OCI-LY7 (cell line): ENCODE measurements around the gene ACKR4. TPM values are rescaled to one million over a fixed set of nuclear protein-coding genes. Genes with fewer than 3 reads are reported as not detected.
A peak's percentile ranks its signal among the peaks of the same experiment; 100 is the strongest.
"Not testable (repeated sequence)": the region's sequence is repeated elsewhere in the genome, so short reads cannot be mapped to it uniquely, and the experiment has no call there.

ENCODE experiments used
- BruUV-seq: library from RNA; stranded (reverse); fragments of 400-500 nt; replicated peaks from 2 replicates; lab custom pipeline; 2021; lab: Mats Ljungman, UMichigan
- CTCF ChIA-PET: fragments of 300-600 bp; sonication (Branson Sonifier 250); formaldehyde crosslinking; loops from one replicate; lab custom pipeline; 2022; ENCODE audit warnings: antibody characterized with exemption; ENCODE audit not compliant: unreplicated experiment; lab: Charles Lee
- POLR2A ChIA-PET: fragments of 300-600 bp; sonication (Branson Sonifier 250); formaldehyde crosslinking; loops from one replicate; lab custom pipeline; 2022; ENCODE audit warnings: antibody characterized with exemption; lab: Charles Lee
- DNase-seq: peaks from one replicate; pipeline ENCODE4 v3.0.0-alpha.2; 2015; ENCODE audit warnings: low spot score
- H2AFZ ChIP-seq: fragments of 200-600 bp; sonication (generic), shearing (Covaris generic); 2 replicates; pipeline ENCODE4 v1.6.1; 2014; ENCODE audit warnings: mild to moderate bottlenecking, antibody characterized with exemption, low read length, moderate library complexity
- H3K27ac ChIP-seq: fragments of 200-600 bp; sonication (generic); 2 replicates; pipeline ENCODE4 v1.5.1; 2014; ENCODE audit warnings: mixed run types, low read depth, mild to moderate bottlenecking, moderate library complexity, low read length, inconsistent platforms; ENCODE audit not compliant: poor library complexity, severe bottlenecking
- H3K36me3 ChIP-seq: fragments of 200-600 bp; sonication (generic); 2 replicates; pipeline ENCODE4 v1.6.1; 2014; ENCODE audit warnings: mild to moderate bottlenecking, antibody characterized with exemption, low read length, moderate library complexity, mixed read lengths; ENCODE audit not compliant: insufficient read depth
- H3K4me1 ChIP-seq: fragments of 200-600 bp; sonication (generic); 2 replicates; pipeline ENCODE4 v1.5.1; 2014; ENCODE audit warnings: mild to moderate bottlenecking, low read length; ENCODE audit not compliant: insufficient read depth, poor library complexity, severe bottlenecking
- H3K4me2 ChIP-seq: fragments of 200-600 bp; sonication (generic); 2 replicates; pipeline ENCODE4 v1.6.1; 2014; ENCODE audit warnings: mild to moderate bottlenecking, low read length
- H3K4me3 ChIP-seq: fragments of 200-600 bp; sonication (generic); 2 replicates; pipeline ENCODE4 v1.5.1; 2014; ENCODE audit warnings: mild to moderate bottlenecking, low read depth, low read length; ENCODE audit not compliant: poor library complexity, severe bottlenecking
- H3K79me2 ChIP-seq: fragments of 200-600 bp; sonication (generic); 2 replicates; pipeline ENCODE4 v1.6.1; 2016; ENCODE audit warnings: low read depth, mild to moderate bottlenecking, low read length, moderate library complexity, mixed read lengths; ENCODE audit not compliant: insufficient read depth
- H3K9me2 ChIP-seq: fragments of 200-600 bp; sonication (generic); 2 replicates; pipeline ENCODE4 v1.6.1; 2016; ENCODE audit warnings: mild to moderate bottlenecking, low read length, mixed read lengths; ENCODE audit not compliant: insufficient read depth
- H3K9me3 ChIP-seq: fragments of 200-600 bp; sonication (generic); 2 replicates; pipeline ENCODE4 v1.6.1; 2014; ENCODE audit warnings: mild to moderate bottlenecking, mixed run types, low read length, mixed read lengths
- H4K20me1 ChIP-seq: fragments of 200-600 bp; sonication (generic); 2 replicates; pipeline ENCODE4 v1.6.1; 2014; ENCODE audit warnings: mild to moderate bottlenecking, antibody characterized with exemption, low read length, moderate library complexity, mixed read lengths; ENCODE audit not compliant: insufficient read depth
- EZH2phosphoT487 ChIP-seq: fragments of 200-600 bp; sonication (generic); IDR thresholded peaks from 2 replicates; pipeline ENCODE4 v1.6.1; 2018; ENCODE audit warnings: low read depth, borderline replicate concordance, mild to moderate bottlenecking, mixed run types, antibody characterized with exemption, low read length, moderate library complexity, mixed read lengths
- intact Hi-C: fragments of 100-400 bp; cut with micrococcal nuclease; formaldehyde crosslinking; loops from one replicate; pipeline ENCODE4 v1.10.0; 2022; ENCODE audit not compliant: unreplicated experiment
- total RNA-seq, 2 experiments: library from RNA; depleted of rRNA in 1 of 2; stranded (reverse); fragments of >200 nt in 1 of 2; shearing (Covaris generic) in 1 of 2; gene quantifications; 2 replicates each; pipeline ENCODE4 v1.2.3, GENCODE V29; 2014 to 2022
- TF ChIP-seq, protein P1 (sequence below): fragments of 200-600 bp; sonication (generic); conservative IDR thresholded peaks from 2 replicates; pipeline ENCODE4 v1.5.1; 2014; ENCODE audit warnings: mild to moderate bottlenecking, antibody characterized with exemption, low read length, moderate library complexity, mixed read lengths

The ACKR4 gene
- total RNA-seq, 2 experiments from 2014 or later: 2.4 to 2.5 TPM

DNA sequence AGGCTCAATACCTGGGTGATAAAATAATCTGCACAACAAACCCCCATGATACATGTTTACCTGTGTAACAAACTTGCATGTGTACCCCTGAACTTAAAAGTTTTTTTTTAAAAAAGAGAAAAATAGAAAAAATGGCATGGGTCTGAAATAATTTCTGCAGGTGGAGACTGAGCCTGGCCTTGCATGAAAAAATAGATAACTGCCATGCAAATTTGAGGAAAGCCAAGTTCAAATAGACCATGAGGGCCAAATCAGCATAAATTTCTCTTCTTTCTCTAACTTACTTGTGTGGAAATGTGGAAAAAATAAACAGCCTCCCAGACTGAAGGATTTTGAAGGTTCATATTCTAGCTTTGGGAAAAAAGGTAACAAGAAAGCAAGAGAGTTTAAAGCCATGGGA is 744 bp upstream of the ACKR4 start:
- peak overlapping the region; percentile 72 for H3K27ac ChIP-seq
- ChIA-PET POLR2A (interaction anchor here (0.9 to 3.1 kb wide), 2 partner anchors 8 to 29 kb away, joined by 3 to 9 read pairs; no protein-coding TSS in a partner anchor), CTCF (no interaction called here)
- no peaks in the 10 kb centered on the region for H3K9me3 ChIP-seq
- intact Hi-C loops: no loop called here
- no peaks in the 10 kb centered on the region for H3K9me2 ChIP-seq
- H3K36me3 ChIP-seq: peaks cover 8% of the 10 kb centered on the region
- H3K79me2 ChIP-seq: peaks cover 11% of the 10 kb centered on the region; the same call in 1 of the 2 replicates
- H3K4me1 ChIP-seq: peaks cover 40% of the 10 kb centered on the region
- peak overlapping the region; percentile 68 for H3K4me2 ChIP-seq
- TF ChIP-seq, protein P1, sequence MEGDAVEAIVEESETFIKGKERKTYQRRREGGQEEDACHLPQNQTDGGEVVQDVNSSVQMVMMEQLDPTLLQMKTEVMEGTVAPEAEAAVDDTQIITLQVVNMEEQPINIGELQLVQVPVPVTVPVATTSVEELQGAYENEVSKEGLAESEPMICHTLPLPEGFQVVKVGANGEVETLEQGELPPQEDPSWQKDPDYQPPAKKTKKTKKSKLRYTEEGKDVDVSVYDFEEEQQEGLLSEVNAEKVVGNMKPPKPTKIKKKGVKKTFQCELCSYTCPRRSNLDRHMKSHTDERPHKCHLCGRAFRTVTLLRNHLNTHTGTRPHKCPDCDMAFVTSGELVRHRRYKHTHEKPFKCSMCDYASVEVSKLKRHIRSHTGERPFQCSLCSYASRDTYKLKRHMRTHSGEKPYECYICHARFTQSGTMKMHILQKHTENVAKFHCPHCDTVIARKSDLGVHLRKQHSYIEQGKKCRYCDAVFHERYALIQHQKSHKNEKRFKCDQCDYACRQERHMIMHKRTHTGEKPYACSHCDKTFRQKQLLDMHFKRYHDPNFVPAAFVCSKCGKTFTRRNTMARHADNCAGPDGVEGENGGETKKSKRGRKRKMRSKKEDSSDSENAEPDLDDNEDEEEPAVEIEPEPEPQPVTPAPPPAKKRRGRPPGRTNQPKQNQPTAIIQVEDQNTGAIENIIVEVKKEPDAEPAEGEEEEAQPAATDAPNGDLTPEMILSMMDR: no peak
- no peak for TF ChIP-seq EZH2phosphoT487
- no TSS peak for BruUV-seq
- no peaks in the 10 kb centered on the region for H4K20me1 ChIP-seq
- DNase-seq: peak; percentile 34
- peak overlapping the region; percentile 67; the same call in 1 of the 2 replicates for H2AFZ ChIP-seq
- peak overlapping the region; percentile 68 for H3K4me3 ChIP-seq

DNA sequence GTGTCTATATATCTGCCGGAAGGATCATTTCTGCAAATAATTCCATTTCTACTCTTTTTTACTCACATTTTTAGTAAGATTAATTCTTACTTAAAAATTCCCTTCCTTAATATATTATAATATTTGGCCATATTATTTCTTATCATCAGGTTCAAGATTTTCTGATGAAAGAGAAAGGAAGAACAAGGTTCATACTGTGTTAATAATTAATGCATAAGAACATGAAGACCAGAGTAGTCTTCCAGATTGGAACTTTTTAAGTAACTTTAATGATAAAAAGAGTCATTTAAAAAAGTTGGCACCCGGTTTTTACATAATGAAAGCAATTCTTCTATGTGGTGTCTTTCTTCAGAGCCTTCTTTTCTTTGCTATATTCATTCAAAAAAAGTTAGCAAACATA is 590 bp downstream of the ACKR4 start:
- DNase-seq: no peak
- intact Hi-C loops: no loop called here
- ChIA-PET POLR2A (no interaction called here), CTCF (interaction anchor here (0.8 kb wide), 1 partner anchor 26 kb away, joined by 3 read pairs; no protein-coding TSS in a partner anchor)
- Histone ChIP-seq H4K20me1 (no peaks in the 10 kb centered on the region), H3K27ac (peak overlapping the region; percentile 72), H2AFZ (peak overlapping the region; percentile 67; the same call in 1 of the 2 replicates), H3K9me2 (no peaks in the 10 kb centered on the region), H3K9me3 (no peaks in the 10 kb centered on the region), H3K4me3 (peak overlapping the region; percentile 68), H3K4me1 (peaks cover 40% of the 10 kb centered on the region), H3K36me3 (peaks cover 15% of the 10 kb centered on the region), H3K4me2 (peak overlapping the region; percentile 68), H3K79me2 (peaks cover 11% of the 10 kb centered on the region; the same call in 1 of the 2 replicates)
- TF ChIP-seq, protein P1: no peak
- no peak for TF ChIP-seq EZH2phosphoT487
- BruUV-seq: no TSS peak

DNA sequence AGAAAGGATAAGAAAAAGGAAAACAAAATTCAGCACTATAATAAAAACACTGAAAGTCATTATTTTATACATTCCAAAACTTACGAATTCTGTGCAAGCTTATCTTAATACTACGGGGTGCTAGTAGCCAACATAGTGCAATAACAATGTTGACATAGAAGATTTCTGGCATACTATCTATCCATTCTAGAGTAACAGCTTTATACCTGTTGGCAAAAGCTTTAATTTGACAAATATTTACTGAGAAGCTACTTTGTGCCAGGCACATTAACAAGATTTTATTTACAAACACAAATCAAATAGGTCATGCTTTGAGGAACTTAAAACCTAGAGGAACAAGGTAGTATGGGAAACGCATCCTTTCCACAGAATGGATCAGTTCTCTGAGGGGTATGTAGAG is 1.1 kb downstream of the ACKR4 start:
- Histone ChIP-seq H3K36me3 (peaks cover 20% of the 10 kb centered on the region), H2AFZ (peak overlapping the region; percentile 41; the same call in 1 of the 2 replicates), H4K20me1 (no peaks in the 10 kb centered on the region), H3K4me3 (peak overlapping the region; percentile 68), H3K4me1 (peaks cover 40% of the 10 kb centered on the region), H3K27ac (peak overlapping the region; percentile 72), H3K9me2 (no peaks in the 10 kb centered on the region), H3K9me3 (no peaks in the 10 kb centered on the region), H3K79me2 (peaks cover 11% of the 10 kb centered on the region; the same call in 1 of the 2 replicates), H3K4me2 (peak overlapping the region; percentile 68)
- no peak for DNase-seq
- no TSS peak for BruUV-seq
- intact Hi-C loops: no loop called here
- TF ChIP-seq, protein P1: no peak
- no peak for TF ChIP-seq EZH2phosphoT487
- POLR2A ChIA-PET: no interaction called here
- CTCF ChIA-PET: no interaction called here

DNA sequence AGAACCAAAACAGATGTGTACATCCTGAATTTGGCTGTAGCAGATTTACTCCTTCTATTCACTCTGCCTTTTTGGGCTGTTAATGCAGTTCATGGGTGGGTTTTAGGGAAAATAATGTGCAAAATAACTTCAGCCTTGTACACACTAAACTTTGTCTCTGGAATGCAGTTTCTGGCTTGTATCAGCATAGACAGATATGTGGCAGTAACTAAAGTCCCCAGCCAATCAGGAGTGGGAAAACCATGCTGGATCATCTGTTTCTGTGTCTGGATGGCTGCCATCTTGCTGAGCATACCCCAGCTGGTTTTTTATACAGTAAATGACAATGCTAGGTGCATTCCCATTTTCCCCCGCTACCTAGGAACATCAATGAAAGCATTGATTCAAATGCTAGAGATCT is 3.5 kb downstream of the ACKR4 start:
- H2AFZ ChIP-seq, POLR2A ChIA-PET, H3K9me2 ChIP-seq, DNase-seq, BruUV-seq, CTCF ChIA-PET, H3K4me3 ChIP-seq, H3K4me2 ChIP-seq, H4K20me1 ChIP-seq, intact Hi-C loops, H3K9me3 ChIP-seq, H3K27ac ChIP-seq: not testable (repeated sequence)
- Histone ChIP-seq H3K4me1 (peaks cover 29% of the 10 kb centered on the region), H3K79me2 (peaks cover 11% of the 10 kb centered on the region; the same call in 1 of the 2 replicates), H3K36me3 (peaks cover 30% of the 10 kb centered on the region)
